Measurements from ENCODE around the gene MSI2.

DNA sequence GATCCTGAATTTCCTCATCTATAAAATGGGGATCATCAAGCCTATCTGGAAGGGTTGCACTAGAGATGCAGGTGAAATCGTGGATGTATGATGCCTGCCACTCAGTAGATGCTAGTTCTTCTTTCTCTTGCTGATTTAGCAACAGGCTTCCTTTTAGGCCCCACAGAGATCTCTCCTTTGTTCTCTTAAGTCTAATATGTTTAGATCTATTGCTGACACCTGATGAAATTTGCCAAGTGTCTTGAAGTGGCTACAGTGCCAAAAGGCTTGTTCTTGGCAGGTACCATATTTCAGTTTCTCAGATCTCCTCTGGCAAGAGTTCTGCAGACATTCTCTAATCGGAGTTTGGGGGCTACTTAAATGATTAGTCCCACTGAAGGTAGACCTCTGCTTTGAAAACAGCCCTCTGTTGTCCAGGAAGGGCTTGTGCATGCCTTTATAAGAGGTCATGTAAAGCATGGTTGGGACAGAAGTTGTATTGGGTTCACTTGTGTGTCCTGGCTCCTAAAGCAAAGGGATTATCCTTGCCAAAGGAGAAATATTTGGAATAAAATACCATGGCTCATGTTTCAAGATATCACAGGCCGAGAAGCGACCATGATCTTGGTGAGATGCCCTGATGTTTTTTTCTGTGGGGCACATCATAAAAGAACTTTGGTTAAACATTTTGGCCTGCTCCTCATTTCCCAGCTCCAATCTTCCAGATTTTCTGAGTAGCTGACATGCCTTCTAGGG, 234.0 kb downstream of the MSI2 start:
- TF ChIP-seq, protein P1, sequence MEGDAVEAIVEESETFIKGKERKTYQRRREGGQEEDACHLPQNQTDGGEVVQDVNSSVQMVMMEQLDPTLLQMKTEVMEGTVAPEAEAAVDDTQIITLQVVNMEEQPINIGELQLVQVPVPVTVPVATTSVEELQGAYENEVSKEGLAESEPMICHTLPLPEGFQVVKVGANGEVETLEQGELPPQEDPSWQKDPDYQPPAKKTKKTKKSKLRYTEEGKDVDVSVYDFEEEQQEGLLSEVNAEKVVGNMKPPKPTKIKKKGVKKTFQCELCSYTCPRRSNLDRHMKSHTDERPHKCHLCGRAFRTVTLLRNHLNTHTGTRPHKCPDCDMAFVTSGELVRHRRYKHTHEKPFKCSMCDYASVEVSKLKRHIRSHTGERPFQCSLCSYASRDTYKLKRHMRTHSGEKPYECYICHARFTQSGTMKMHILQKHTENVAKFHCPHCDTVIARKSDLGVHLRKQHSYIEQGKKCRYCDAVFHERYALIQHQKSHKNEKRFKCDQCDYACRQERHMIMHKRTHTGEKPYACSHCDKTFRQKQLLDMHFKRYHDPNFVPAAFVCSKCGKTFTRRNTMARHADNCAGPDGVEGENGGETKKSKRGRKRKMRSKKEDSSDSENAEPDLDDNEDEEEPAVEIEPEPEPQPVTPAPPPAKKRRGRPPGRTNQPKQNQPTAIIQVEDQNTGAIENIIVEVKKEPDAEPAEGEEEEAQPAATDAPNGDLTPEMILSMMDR (IDR thresholded peaks at IDR 0.05; ENCODE audit: insufficient read depth, low read depth, low read length): no peak
- TF ChIP-seq EZH2 (IDR thresholded peaks at IDR 0.05; ENCODE audit: insufficient read depth, low read length): no peak
